RKO (cell line): ENCODE data around the gene CAMSAP2.

ENCODE experiments used
- DNase-seq: peaks from one replicate; pipeline ENCODE4 v3.0.0-alpha.2; 2016; ENCODE audit warnings: low spot score

Gene CAMSAP2

GRCh38 chr1:200738327-200738948 lies at the start of gene CAMSAP2:
Gene CAMSAP2 (plus strand): TSS chr1:200738893. CDS start chr1:200739828, 935 bp downstream.
- peak; percentile 90 for DNase-seq

GRCh38 chr1:200692316-200692715 lies 46.4 kb upstream of the CAMSAP2 start:
- DNase-seq, result no peak

- peak; percentile 27 for DNase-seq
Measured at GRCh38 chr1:200693327-200693726, 45.4 kb upstream of the CAMSAP2 start.

GRCh38 chr1:200694738-200695137 lies 44.0 kb upstream of the CAMSAP2 start:
- DNase-seq, result no peak

GRCh38 chr1:200699871-200700270 lies 38.8 kb upstream of the CAMSAP2 start:
- no peak for DNase-seq

- no peak for DNase-seq
Measured at GRCh38 chr1:200704986-200705500, 33.6 kb upstream of the CAMSAP2 start.

- no peak for DNase-seq
Measured at GRCh38 chr1:200706111-200706814, 32.4 kb upstream of the CAMSAP2 start.

- DNase-seq, result no peak
Measured at GRCh38 chr1:200707116-200707515, 31.6 kb upstream of the CAMSAP2 start.

- no peak for DNase-seq
Measured at GRCh38 chr1:200708161-200708560, 30.5 kb upstream of the CAMSAP2 start.

- no peak for DNase-seq
Measured at GRCh38 chr1:200708769-200709168, 29.9 kb upstream of the CAMSAP2 start.

GRCh38 chr1:200710166-200710565 lies 28.5 kb upstream of the CAMSAP2 start:
- DNase-seq, result no peak

- peak; percentile 26 for DNase-seq
Measured at GRCh38 chr1:200714504-200715187, 24.0 kb upstream of the CAMSAP2 start.

GRCh38 chr1:200720199-200720598 lies 18.5 kb upstream of the CAMSAP2 start:
- no peak for DNase-seq

GRCh38 chr1:200724064-200724463 lies 14.6 kb upstream of the CAMSAP2 start:
- peak; percentile 74 for DNase-seq

GRCh38 chr1:200727257-200727656 lies 11.4 kb upstream of the CAMSAP2 start:
- DNase-seq, result no peak

GRCh38 chr1:200729863-200730262 lies 8.8 kb upstream of the CAMSAP2 start:
- DNase-seq, result no peak

- DNase-seq, result no peak
Measured at GRCh38 chr1:200731654-200732332, 6.9 kb upstream of the CAMSAP2 start.

- DNase-seq, result no peak
Measured at GRCh38 chr1:200732438-200732837, 6.3 kb upstream of the CAMSAP2 start.

GRCh38 chr1:200733907-200734306 lies 4.8 kb upstream of the CAMSAP2 start:
- no peak for DNase-seq

- no peak for DNase-seq
Measured at GRCh38 chr1:200737647-200738291, 924 bp upstream of the CAMSAP2 start.

- DNase-seq, result peak; percentile 84
Measured at GRCh38 chr1:200738949-200739651, 407 bp downstream of the CAMSAP2 start.
